ENCODE measurements around the gene PHEX.

- TF ChIP-seq EP300 (IDR thresholded peaks at IDR 0.05) (no peak), POLR2A (IDR thresholded peaks at IDR 0.05) (no peak)
Observed at GRCh38 chrX:22012051-22012450, 20.1 kb upstream of the PHEX start.

Data from sigmoid colon (tissue), 4 donors.